Activated CD4-positive, alpha-beta T cell treated with anti-CD3 and anti-CD28 coated beads, Interleukin-2, amount 50 U/mL, for 16 hours (primary cell): ENCODE measurements around the gene FBN3.
"Not testable (repeated sequence)": the region's sequence is repeated elsewhere in the genome, so short reads cannot be mapped to it uniquely, and the experiment has no call there.

Experiments
- DNase-seq: peaks from one replicate; pipeline ENCODE4 v3.0.0-alpha.2; 2020

FBN3 gene

GRCh38 chr19:8115805-8116396, 33.5 kb downstream of the FBN3 start:
- DNase-seq, result no peak

- no peak for DNase-seq
Observed at GRCh38 chr19:8113017-8113416, 36.4 kb downstream of the FBN3 start.

- no peak for DNase-seq
Observed at GRCh38 chr19:8111376-8111775, 38.0 kb downstream of the FBN3 start.

- no peak for DNase-seq
Observed at GRCh38 chr19:8110931-8111330, 38.5 kb downstream of the FBN3 start.

- no peak for DNase-seq
Observed at GRCh38 chr19:8109890-8110662, 39.3 kb downstream of the FBN3 start.

GRCh38 chr19:8109455-8109854, 39.9 kb downstream of the FBN3 start:
- DNase-seq, result no peak

GRCh38 chr19:8108560-8109445, 40.6 kb downstream of the FBN3 start:
- DNase-seq, result no peak

- DNase-seq, result no peak
Observed at GRCh38 chr19:8107301-8107903, 42.0 kb downstream of the FBN3 start.

- no peak for DNase-seq
Observed at GRCh38 chr19:8105471-8105870, 43.9 kb downstream of the FBN3 start.

- DNase-seq, result not testable (repeated sequence)
Observed at GRCh38 chr19:8101910-8102309, 47.5 kb downstream of the FBN3 start.

- DNase-seq, result no peak
Observed at GRCh38 chr19:8101311-8101710, 48.1 kb downstream of the FBN3 start.

- no peak for DNase-seq
Observed at GRCh38 chr19:8097681-8098567, 51.5 kb downstream of the FBN3 start.

GRCh38 chr19:8097198-8097597, 52.2 kb downstream of the FBN3 start:
- DNase-seq, result no peak

GRCh38 chr19:8096071-8096470, 53.3 kb downstream of the FBN3 start:
- DNase-seq, result no peak

- no peak for DNase-seq
Observed at GRCh38 chr19:8095354-8095886, 54.0 kb downstream of the FBN3 start.

- no peak for DNase-seq
Observed at GRCh38 chr19:8094336-8094735, 55.1 kb downstream of the FBN3 start.

- no peak for DNase-seq
Observed at GRCh38 chr19:8093740-8094139, 55.7 kb downstream of the FBN3 start.

- DNase-seq, result no peak
Observed at GRCh38 chr19:8090950-8091349, 58.4 kb downstream of the FBN3 start.

GRCh38 chr19:8089664-8090601, 59.5 kb downstream of the FBN3 start:
- DNase-seq, result no peak

GRCh38 chr19:8088752-8089663, 60.4 kb downstream of the FBN3 start:
- DNase-seq, result no peak
